H1 (cell line): Measurements from ENCODE around the gene SLC20A1. TPM values are rescaled to one million over a fixed set of nuclear protein-coding genes. Genes with fewer than 3 reads are reported as not detected.

ENCODE experiments used
- CTCF ChIA-PET: fragments of 300-600 bp; sonication (Branson Sonifier 250); formaldehyde crosslinking; loops from one replicate; lab custom pipeline; 2021; ENCODE audit not compliant: partially characterized antibody; lab: Charles Lee
- POLR2A ChIA-PET: fragments of 300-600 bp; sonication (Branson Sonifier 250); formaldehyde crosslinking; loops from one replicate; lab custom pipeline; 2021; ENCODE audit warnings: inconsistent platforms; ENCODE audit not compliant: partially characterized antibody; lab: Charles Lee
- DNase-seq, 2 experiments: peaks; one replicate each; pipeline versions ENCODE4 v3.0.0 to v3.0.0-alpha.2; 2010 to 2022; ENCODE audit warnings: low spot score in 2 of 2, low read depth in 1 of 2, mixed read lengths in 1 of 2
- FAIRE-seq: peaks from 2 replicates; lab custom pipeline; 2011; peaks lifted over from hg19 to GRCh38; lab: Jason Lieb, UNC
- H2AFZ ChIP-seq: 2 replicates; pipeline ENCODE4 v1.8.1; 2012; ENCODE audit warnings: low read length, inconsistent platforms
- H2AK5ac ChIP-seq: 2 replicates; pipeline ENCODE4 v1.6.1; 2013; ENCODE audit warnings: low read depth, low read length
- H2BK120ac ChIP-seq: replicated peaks from 2 replicates; pipeline ENCODE3; 2013; ENCODE audit warnings: low read depth, low read length, inconsistent platforms
- H2BK12ac ChIP-seq: 2 replicates; pipeline ENCODE4 v1.6.1; 2013; ENCODE audit warnings: low read depth, low read length
- H2BK15ac ChIP-seq: 2 replicates; pipeline ENCODE4 v1.6.1; 2013; ENCODE audit warnings: low read length
- H2BK20ac ChIP-seq: 2 replicates; pipeline ENCODE4 v1.6.1; 2013; ENCODE audit warnings: low read length
- H2BK5ac ChIP-seq: 2 replicates; pipeline ENCODE4 v1.6.1; 2013; ENCODE audit warnings: low read depth, low read length
- H3K14ac ChIP-seq: 2 replicates; pipeline ENCODE4 v1.6.1; 2013; ENCODE audit warnings: inconsistent platforms; ENCODE audit not compliant: insufficient read length
- H3K18ac ChIP-seq: 2 replicates; pipeline ENCODE4 v1.6.1; 2013; ENCODE audit warnings: low read length; ENCODE audit errors: extremely low read depth
- H3K23ac ChIP-seq: 2 replicates; pipeline ENCODE4 v1.6.1; 2013; ENCODE audit warnings: inconsistent platforms; ENCODE audit not compliant: insufficient read length
- H3K23me2 ChIP-seq: 2 replicates; pipeline ENCODE4 v1.6.1; 2013; ENCODE audit warnings: low read depth, low read length
- H3K27ac ChIP-seq: 2 replicates; pipeline ENCODE4 v1.6.1; 2011; ENCODE audit warnings: low read depth, low read length, inconsistent platforms
- H3K27me3 ChIP-seq, 4 experiments: replicated peaks in 1 of 4; 1 replicate in 1 of 4; 2 replicates in 3 of 4; pipeline versions ENCODE4 v1.6.1 to v1.8.1; 2011 to 2013; ENCODE audit warnings: low read length in 3 of 4, mild to moderate bottlenecking in 3 of 4, inconsistent platforms in 2 of 4, mixed read lengths in 2 of 4, moderate library complexity in 1 of 4; ENCODE audit not compliant: control insufficient read depth in 3 of 4, insufficient read depth in 3 of 4; ENCODE audit errors: extremely low read depth in 1 of 4
- H3K36me3 ChIP-seq, 4 experiments: 2 replicates each; pipeline versions ENCODE4 v1.6.1 to v1.8.1; 2011 to 2013; ENCODE audit warnings: mild to moderate bottlenecking in 4 of 4, low read length in 3 of 4, moderate library complexity in 2 of 4, control low read depth in 1 of 4, inconsistent platforms in 1 of 4; ENCODE audit not compliant: insufficient read depth in 4 of 4, control insufficient read depth in 2 of 4
- H3K4ac ChIP-seq: replicated peaks from 2 replicates; pipeline ENCODE3; 2013; ENCODE audit warnings: low read length, low read depth, mixed read lengths, inconsistent platforms; ENCODE audit not compliant: insufficient read length
- H3K4me1 ChIP-seq, 4 experiments: replicated peaks in 1 of 4; 1 replicate in 1 of 4; 2 replicates in 3 of 4; pipeline versions ENCODE4 v1.6.1 to v1.8.1; 2011 to 2013; ENCODE audit warnings: low read length in 3 of 4, inconsistent platforms in 2 of 4, mixed read lengths in 1 of 4; ENCODE audit not compliant: insufficient read depth in 4 of 4, control insufficient read depth in 3 of 4
- H3K4me2 ChIP-seq, 2 experiments: 2 replicates each; pipeline versions ENCODE4 v1.6.1 to v1.8.1; 2011 to 2013; ENCODE audit warnings: low read depth in 2 of 2, low read length in 2 of 2, control low read depth in 1 of 2, inconsistent platforms in 1 of 2, mild to moderate bottlenecking in 1 of 2; ENCODE audit not compliant: insufficient read depth in 1 of 2
- H3K4me3 ChIP-seq, 4 experiments: fragments of 200-600, 300-600 bp in 1 of 4; sonication (generic), shearing (Covaris generic), sonication (Bioruptor Twin) in 1 of 4; 2 replicates each; pipeline versions ENCODE4 v1.5.1 to v1.8.1; 2011 to 2016; ENCODE audit warnings: low read length in 4 of 4, low read depth in 3 of 4, control low read depth in 2 of 4, inconsistent platforms in 2 of 4, mild to moderate bottlenecking in 2 of 4, mixed read lengths in 1 of 4, moderate library complexity in 1 of 4; ENCODE audit not compliant: insufficient read depth in 2 of 4; ENCODE audit errors: extremely low read depth in 1 of 4
- H3K56ac ChIP-seq: replicated peaks from 2 replicates; pipeline ENCODE3; 2013; ENCODE audit warnings: low read depth, mild to moderate bottlenecking, mixed read lengths, low read length, inconsistent platforms; ENCODE audit not compliant: insufficient read length
- H3K79me1 ChIP-seq: 2 replicates; pipeline ENCODE4 v1.6.1; 2013; ENCODE audit warnings: low read depth, low read length, control low read depth
- H3K79me2 ChIP-seq, 2 experiments: 2 replicates each; pipeline versions ENCODE4 v1.6.1 to v1.8.1; 2012 to 2013; ENCODE audit warnings: low read length in 2 of 2, mild to moderate bottlenecking in 2 of 2, inconsistent platforms in 1 of 2; ENCODE audit not compliant: insufficient read depth in 2 of 2, control insufficient read depth in 1 of 2
- H3K9ac ChIP-seq, 4 experiments: replicated peaks in 1 of 4; 1 replicate in 1 of 4; 2 replicates in 3 of 4; pipeline versions ENCODE4 v1.6.1 to v1.8.1; 2011 to 2013; ENCODE audit warnings: low read depth in 3 of 4, low read length in 3 of 4, control low read depth in 2 of 4, mild to moderate bottlenecking in 2 of 4, moderate library complexity in 2 of 4, inconsistent platforms in 1 of 4; ENCODE audit errors: extremely low read depth in 1 of 4
- H3K9me3 ChIP-seq, 2 experiments: 2 replicates each; pipeline versions ENCODE4 v1.6.1 to v1.8.1; 2012 to 2013; ENCODE audit warnings: mild to moderate bottlenecking in 2 of 2, moderate library complexity in 2 of 2, control low read depth in 1 of 2, inconsistent platforms in 1 of 2, low read depth in 1 of 2, low read length in 1 of 2, mixed read lengths in 1 of 2; ENCODE audit not compliant: insufficient read depth in 2 of 2
- H4K20me1 ChIP-seq, 2 experiments: replicated peaks in 1 of 2; 2 replicates each; pipeline versions ENCODE3 to v1.8.1; 2011 to 2013; ENCODE audit warnings: inconsistent platforms in 2 of 2, low read length in 2 of 2, mild to moderate bottlenecking in 1 of 2; ENCODE audit not compliant: insufficient read depth in 2 of 2, control insufficient read depth in 1 of 2
- H4K5ac ChIP-seq: 2 replicates; pipeline ENCODE4 v1.6.1; 2013; ENCODE audit warnings: low read length, low read depth, mixed read lengths, inconsistent platforms; ENCODE audit not compliant: insufficient read length
- H4K8ac ChIP-seq: 2 replicates; pipeline ENCODE4 v1.8.0; 2013; ENCODE audit warnings: mild to moderate bottlenecking, moderate library complexity, low read length, inconsistent platforms; ENCODE audit not compliant: insufficient read depth; ENCODE audit errors: extremely low read depth
- H4K91ac ChIP-seq: replicated peaks from 2 replicates; pipeline ENCODE3; 2013; ENCODE audit warnings: low read length, mixed read lengths, inconsistent platforms; ENCODE audit not compliant: insufficient read length
- ATF2 ChIP-seq: IDR thresholded peaks from 2 replicates; pipeline ENCODE4 v1.6.1; 2012; ENCODE audit warnings: low read length, inconsistent platforms
- CHD1 ChIP-seq: IDR thresholded peaks from 2 replicates; pipeline ENCODE4 v1.6.1; 2012; ENCODE audit warnings: low read depth, low read length, improper control_type of control experiment
- CHD2 ChIP-seq: IDR thresholded peaks from 2 replicates; pipeline ENCODE4 v1.6.1; 2012; ENCODE audit warnings: low read length, improper control_type of control experiment
- JUND ChIP-seq: IDR thresholded peaks from 2 replicates; pipeline ENCODE4 v1.6.1; 2011; ENCODE audit warnings: mild to moderate bottlenecking, improper control_type of control experiment, low read length
- KDM4A ChIP-seq: IDR thresholded peaks from one replicate; pipeline ENCODE4 v1.7.1; 2012; ENCODE audit warnings: low read depth, mild to moderate bottlenecking, moderate library complexity, low read length, inconsistent platforms; ENCODE audit not compliant: severe bottlenecking
- KDM5A ChIP-seq: fragments of 200-600 bp; IDR thresholded peaks from 2 replicates; pipeline ENCODE4 v1.7.1; 2012; ENCODE audit warnings: mild to moderate bottlenecking, low read length, inconsistent platforms, mixed read lengths
- PHF8 ChIP-seq: fragments of 200-600 bp; sonication (generic); conservative IDR thresholded peaks from 2 replicates; pipeline ENCODE4 v1.7.1; 2012; ENCODE audit warnings: low read depth, mild to moderate bottlenecking, inconsistent platforms, low read length, moderate library complexity
- RBBP5 ChIP-seq: IDR thresholded peaks from 2 replicates; pipeline ENCODE4 v1.7.1; 2012; ENCODE audit warnings: low read depth, mild to moderate bottlenecking, inconsistent platforms, low read length, moderate library complexity, borderline replicate concordance
- RNF2 ChIP-seq: fragments of 200-900, 300-1000 bp; sonication (generic); IDR thresholded peaks from 2 replicates; pipeline ENCODE4 v1.7.1; 2016; ENCODE audit warnings: borderline replicate concordance, low read depth, mild to moderate bottlenecking, antibody characterized with exemption, low read length; ENCODE audit not compliant: poor library complexity, severe bottlenecking; ENCODE audit errors: missing control alignments
- TAF7 ChIP-seq: optimal IDR thresholded peaks from 2 replicates; pipeline ENCODE3; 2011; ENCODE audit warnings: low read depth, mild to moderate bottlenecking, inconsistent platforms, low read length, moderate library complexity, borderline replicate concordance
- TBP ChIP-seq: IDR thresholded peaks from 2 replicates; pipeline ENCODE4 v1.6.1; 2011; ENCODE audit warnings: low read depth, low read length, improper control_type of control experiment
- TCF12 ChIP-seq: IDR thresholded peaks from 2 replicates; pipeline ENCODE4 v1.6.1; 2011; ENCODE audit warnings: low read depth, mild to moderate bottlenecking, low read length
- ZNF274 ChIP-seq: IDR thresholded peaks from 2 replicates; pipeline ENCODE4 v1.7.0; 2012; ENCODE audit warnings: low read length, borderline replicate concordance; ENCODE audit errors: extremely low read depth
- WGBS, 2 experiments: shearing (Covaris generic) in 1 of 2; methylation state at CpG; one replicate each; pipeline versions ENCODE4 v1.1.6 to v1.1.7; 2013 to 2015; ENCODE audit warnings: low lambda C conversion rate in 2 of 2, mixed read lengths in 2 of 2, inconsistent platforms in 1 of 2, low coverage in 1 of 2, missing lambda C conversion rate in 1 of 2; ENCODE audit not compliant: insufficient replicate concordance in 2 of 2, insufficient coverage in 1 of 2, insufficient read length in 1 of 2; ENCODE audit errors: extremely low coverage in 1 of 2, missing lambda C conversion rate in 1 of 2; 5-methylcytosine and 5-hydroxymethylcytosine counted together
- polyA plus RNA-seq, 7 experiments: library from polyadenylated mRNA; depleted of rRNA in 3 of 7; stranded (reverse) in 5 of 7; unstranded in 2 of 7; fragments of >200 nt in 5 of 7; fragments of 200-250 nt in 2 of 7; gene quantifications; 1 replicate in 5 of 7; 2 replicates in 1 of 7; 4 replicates in 1 of 7; pipeline versions ENCODE4 v1.2.1 to v1.2.3, GENCODE V29; 2011 to 2013; ENCODE audit warnings: missing spikeins in 2 of 7, mixed read lengths in 2 of 7
- total RNA-seq: library from RNA; stranded (reverse); fragmentation: NEBNext Ultra II Directional; extraction: Animal tissue kit (Norgen Biotek cat#: 25700); gene quantifications from 2 replicates; pipeline ENCODE4 v1.2.1, GENCODE V29; 2021

SLC20A1 gene
- total and polyA plus RNA-seq, 2 of the 8 experiments (the other 6 are each of a cell fraction or from before 2014, with no cell fraction given) = 42.6 to 105 TPM

- Histone ChIP-seq H2BK20ac (no peak overlapping the region), H3K23me2 (no peaks in the 10 kb centered on the region), H2BK120ac (no peak overlapping the region), H3K18ac (no peak overlapping the region), H3K4ac (no peak overlapping the region), H3K27ac (no peak overlapping the region), H3K4me1 (peaks cover 0 to 2% (median 2%) of the 10 kb centered on the region in 4 experiments; a peak in 3 of 7 replicates), H3K4me3 (no peak overlapping the region), H4K8ac (no peak overlapping the region), H2AFZ (no peak overlapping the region), H2BK12ac (no peak overlapping the region), H3K79me1 (no peaks in the 10 kb centered on the region), H3K14ac (no peak overlapping the region), H3K23ac (no peak overlapping the region), H4K5ac (no peak overlapping the region), H3K9me3 (no peaks in the 10 kb centered on the region), H2BK5ac (no peak overlapping the region), H3K9ac (peak overlapping the region in 1 of 4 experiments; percentile 37; a peak in 1 of 7 replicates), H4K91ac (no peak overlapping the region), H3K4me2 (no peak overlapping the region), H3K36me3 (no peaks in the 10 kb centered on the region), H3K56ac (no peak overlapping the region), H2BK15ac (no peak overlapping the region), H2AK5ac (no peak overlapping the region), H3K79me2 (no peaks in the 10 kb centered on the region), H4K20me1 (no peaks in the 10 kb centered on the region), H3K27me3 (no peaks in the 10 kb centered on the region)
- WGBS, 2 experiments = 93% methylated on average over 6 of the region's 6 CpGs; no CpG with 5 or more reads in 1 of the 2 experiments
- CTCF ChIA-PET = interaction anchor here (1.4 to 3.1 kb wide), 4 partner anchors 9 to 61 kb away, joined by 4 to 26 read pairs (median 6); no protein-coding TSS in a partner anchor
- no peak for DNase-seq
- no peak for FAIRE-seq
- POLR2A ChIA-PET = no interaction called here
- TF ChIP-seq RBBP5 = no peak
- TF ChIP-seq ZNF274 = no peak
- no peak for TF ChIP-seq ATF2
- no peak for TF ChIP-seq RNF2
- no peak for TF ChIP-seq KDM5A
- TF ChIP-seq CHD2 = no peak
- no peak for TF ChIP-seq TCF12
- TF ChIP-seq TAF7 = no peak
- TF ChIP-seq CHD1 = no peak
- TF ChIP-seq PHF8 = no peak
- TF ChIP-seq KDM4A = no peak
- no peak for TF ChIP-seq JUND
- no peak for TF ChIP-seq TBP
Observed at GRCh38 chr2:112687522-112687921, 41.8 kb downstream of the SLC20A1 start.
